Mesothelial cell of epicardium (in vitro differentiated cells): ENCODE measurements around the gene LAMC3. TPM values are rescaled to one million over a fixed set of nuclear protein-coding genes. Genes with fewer than 3 reads are reported as not detected.

ENCODE experiments used
- DNase-seq, 2 experiments: peaks; one replicate each; pipeline ENCODE4 v3.0.0; 2021; ENCODE audit warnings: low spot score in 2 of 2; ENCODE audit not compliant: unreplicated experiment in 2 of 2
- H3K27ac Mint-ChIP-seq: 2 replicates; pipeline ENCODE4 v1.8.0; 2021; ENCODE audit warnings: mixed read lengths
- H3K27me3 Mint-ChIP-seq: 2 replicates; pipeline ENCODE4 v1.8.0; 2021; ENCODE audit warnings: low read depth, mixed read lengths
- H3K36me3 Mint-ChIP-seq: 2 replicates; pipeline ENCODE4 v1.8.0; 2021; ENCODE audit warnings: mixed read lengths
- H3K4me1 Mint-ChIP-seq: 2 replicates; pipeline ENCODE4 v1.8.0; 2021; ENCODE audit warnings: mixed read lengths
- H3K4me3 Mint-ChIP-seq: 2 replicates; pipeline ENCODE4 v1.8.0; 2021; ENCODE audit warnings: mild to moderate bottlenecking, moderate library complexity, mixed read lengths
- H3K9me3 Mint-ChIP-seq: 2 replicates; pipeline ENCODE4 v1.8.0; 2021; ENCODE audit warnings: mixed read lengths
- CTCF ChIP-seq: fragments of 200-600 bp; sonication (generic); IDR thresholded peaks from one replicate; pipeline ENCODE4 v1.5.0; 2021; ENCODE audit warnings: antibody characterized with exemption; ENCODE audit not compliant: unreplicated experiment
- total RNA-seq: library from RNA; stranded (reverse); gene quantifications from 3 replicates; pipeline ENCODE4 v1.2.1, GENCODE V29; 2021

The LAMC3 gene
- total RNA-seq, 1 donor from 2014 or later: 18.3 TPM

GRCh38 chr9:131035548-131035947 lies 26.6 kb downstream of the LAMC3 start:
- no peaks in the 10 kb centered on the region for H3K27me3 Mint-ChIP-seq
- no peak overlapping the region for H3K27ac Mint-ChIP-seq
- peaks cover 13% of the 10 kb centered on the region for H3K4me1 Mint-ChIP-seq
- no peaks in the 10 kb centered on the region for H3K36me3 Mint-ChIP-seq
- no peaks in the 10 kb centered on the region for H3K9me3 Mint-ChIP-seq
- no peak for TF ChIP-seq CTCF
- no peak overlapping the region for H3K4me3 Mint-ChIP-seq
- no peak for DNase-seq

GRCh38 chr9:131036071-131036470 lies 27.1 kb downstream of the LAMC3 start:
- Mint-ChIP-seq H3K4me1 (peaks cover 13% of the 10 kb centered on the region), H3K36me3 (no peaks in the 10 kb centered on the region), H3K27ac (no peak overlapping the region), H3K4me3 (no peak overlapping the region), H3K9me3 (no peaks in the 10 kb centered on the region), H3K27me3 (no peaks in the 10 kb centered on the region)
- DNase-seq: no peak
- TF ChIP-seq CTCF: no peak

- Mint-ChIP-seq H3K27me3 (no peaks in the 10 kb centered on the region), H3K4me1 (peaks cover 13% of the 10 kb centered on the region), H3K27ac (peak overlapping the region; percentile 45), H3K36me3 (no peaks in the 10 kb centered on the region), H3K9me3 (no peaks in the 10 kb centered on the region), H3K4me3 (no peak overlapping the region)
- no peak for TF ChIP-seq CTCF
- DNase-seq: no peak
These were observed 27.8 kb downstream of the LAMC3 start for GRCh38 chr9:131036529-131037334.

- TF ChIP-seq CTCF: no peak
- DNase-seq: no peak
- Mint-ChIP-seq H3K4me1 (peaks cover 13% of the 10 kb centered on the region), H3K27me3 (no peaks in the 10 kb centered on the region), H3K36me3 (no peaks in the 10 kb centered on the region), H3K27ac (peak overlapping the region; percentile 45), H3K4me3 (no peak overlapping the region), H3K9me3 (no peaks in the 10 kb centered on the region)
These were observed 28.6 kb downstream of the LAMC3 start for GRCh38 chr9:131037335-131038255.

GRCh38 chr9:131038256-131039128 lies 29.5 kb downstream of the LAMC3 start:
- Mint-ChIP-seq H3K36me3 (no peaks in the 10 kb centered on the region), H3K27ac (no peak overlapping the region), H3K9me3 (no peaks in the 10 kb centered on the region), H3K4me3 (no peak overlapping the region), H3K4me1 (peaks cover 13% of the 10 kb centered on the region), H3K27me3 (no peaks in the 10 kb centered on the region)
- TF ChIP-seq CTCF: no peak
- no peak for DNase-seq
